Neural cell (in vitro differentiated cells): ENCODE results near the gene TNF. TPM values are rescaled to one million over a fixed set of nuclear protein-coding genes. Genes with fewer than 3 reads are reported as not detected.

Experiments
- H2AFZ ChIP-seq: fragments of 200-600, 300-800 bp; sonication (generic), shearing (Covaris generic); 2 replicates; pipeline ENCODE4 v1.6.0; 2014; ENCODE audit warnings: low read depth, mild to moderate bottlenecking, antibody characterized with exemption, low read length, moderate library complexity
- H3F3A ChIP-seq: fragments of 200-600 bp; shearing (Covaris generic); 2 replicates; pipeline ENCODE4 v1.6.1; 2016; ENCODE audit warnings: mild to moderate bottlenecking, moderate library complexity, mixed read lengths, antibody characterized with exemption, low read length; ENCODE audit not compliant: insufficient read depth, poor library complexity, severe bottlenecking
- H3K27ac ChIP-seq: fragments of 200-600, 300-800 bp; sonication (generic), shearing (Covaris generic); 2 replicates; pipeline ENCODE4 v1.5.1; 2014; ENCODE audit warnings: mild to moderate bottlenecking, low read length, moderate library complexity
- H3K27me3 ChIP-seq: fragments of 300-800, 200-600 bp; sonication (generic), shearing (Covaris generic); 2 replicates; pipeline ENCODE4 v1.6.0; 2014; ENCODE audit warnings: mild to moderate bottlenecking, low read depth, low read length, moderate library complexity; ENCODE audit not compliant: insufficient read depth
- H3K36me3 ChIP-seq: fragments of 300-800, 200-600 bp; sonication (generic), shearing (Covaris generic); 2 replicates; pipeline ENCODE4 v1.5.1; 2014; ENCODE audit warnings: mild to moderate bottlenecking, antibody characterized with exemption, low read length, moderate library complexity; ENCODE audit not compliant: insufficient read depth
- H3K4me2 ChIP-seq: fragments of 300-800, 200-600 bp; sonication (generic), shearing (Covaris generic); 2 replicates; pipeline ENCODE4 v1.6.0; 2014; ENCODE audit warnings: mild to moderate bottlenecking, low read length
- H3K4me3 ChIP-seq: fragments of 300-800, 200-600 bp; sonication (generic), shearing (Covaris generic); 2 replicates; pipeline ENCODE4 v1.5.1; 2014; ENCODE audit warnings: mild to moderate bottlenecking, low read length, moderate library complexity
- H3K79me2 ChIP-seq: fragments of 200-600 bp; shearing (Covaris generic); replicated peaks from 2 replicates; pipeline ENCODE4 v1.6.0; 2014; ENCODE audit warnings: mild to moderate bottlenecking, low read length, moderate library complexity; ENCODE audit not compliant: insufficient read depth
- H3K9ac ChIP-seq: fragments of 300-800, 200-600 bp; sonication (generic), shearing (Covaris generic); 2 replicates; pipeline ENCODE4 v1.6.1; 2016; ENCODE audit warnings: mild to moderate bottlenecking, low read length, mixed read lengths
- H3K9me2 ChIP-seq: fragments of 200-600 bp; shearing (Covaris generic); 2 replicates; pipeline ENCODE4 v1.6.1; 2016; ENCODE audit warnings: mild to moderate bottlenecking, low read length, mixed read lengths; ENCODE audit not compliant: insufficient read depth
- H3K9me3 ChIP-seq: fragments of 200-600, 300-800 bp; sonication (generic), shearing (Covaris generic); 2 replicates; pipeline ENCODE4 v1.6.1; 2016; ENCODE audit warnings: mild to moderate bottlenecking, mixed run types, low read length, moderate library complexity, mixed read lengths
- H4K20me1 ChIP-seq: fragments of 200-600 bp; shearing (Covaris generic); 2 replicates; pipeline ENCODE4 v1.6.1; 2016; ENCODE audit warnings: mild to moderate bottlenecking, mixed run types; ENCODE audit not compliant: insufficient read depth
- CTCF ChIP-seq: fragments of 450-650 bp; IDR thresholded peaks from 2 replicates; pipeline ENCODE4 v1.5.1; 2014; ENCODE audit warnings: antibody characterized with exemption, mild to moderate bottlenecking, moderate library complexity; ENCODE audit not compliant: poor library complexity, severe bottlenecking
- EP300 ChIP-seq: fragments of 450-650 bp; conservative IDR thresholded peaks from 2 replicates; pipeline ENCODE4 v1.6.1; 2014; ENCODE audit warnings: antibody characterized with exemption, mild to moderate bottlenecking, moderate library complexity; ENCODE audit not compliant: poor library complexity, severe bottlenecking
- EZH2 ChIP-seq: fragments of 200-600, 300-800 bp; shearing (Covaris generic), sonication (generic); IDR thresholded peaks from 2 replicates; pipeline ENCODE4 v1.6.1; 2014; ENCODE audit warnings: antibody characterized with exemption, low read length, borderline replicate concordance, mild to moderate bottlenecking; ENCODE audit not compliant: insufficient read depth, poor library complexity, severe bottlenecking
- MXI1 ChIP-seq: fragments of 450-650 bp; conservative IDR thresholded peaks from 2 replicates; pipeline ENCODE4 v1.6.1; 2014; ENCODE audit warnings: antibody characterized with exemption, mild to moderate bottlenecking; ENCODE audit not compliant: poor library complexity, severe bottlenecking
- POLR2AphosphoS5 ChIP-seq: IDR thresholded peaks from 2 replicates; pipeline ENCODE4 v1.6.1; 2012
- RAD21 ChIP-seq: fragments of 450-650 bp; conservative IDR thresholded peaks from 2 replicates; pipeline ENCODE4 v1.6.1; 2014; ENCODE audit warnings: antibody characterized with exemption, mild to moderate bottlenecking, moderate library complexity
- SMC3 ChIP-seq: fragments of 450-650 bp; conservative IDR thresholded peaks from 2 replicates; pipeline ENCODE4 v1.6.1; 2014; ENCODE audit warnings: antibody characterized with exemption, mild to moderate bottlenecking, moderate library complexity; ENCODE audit not compliant: poor library complexity
- TAF1 ChIP-seq: IDR thresholded peaks from 2 replicates; pipeline ENCODE4 v1.6.1; 2012; ENCODE audit warnings: low read depth
- polyA plus RNA-seq: library from polyadenylated mRNA; depleted of rRNA; stranded (reverse); fragments of >200 nt; gene quantifications from 2 replicates; pipeline ENCODE4 v1.2.3, GENCODE V29; 2014
- TF ChIP-seq, protein P1 (sequence below): IDR thresholded peaks from 2 replicates; pipeline ENCODE4 v1.6.1; 2012; ENCODE audit warnings: borderline replicate concordance

Gene TNF
- polyA plus RNA-seq, 1 donor from 2014 or later: not detected

- H3K27me3 ChIP-seq: peaks cover 14% of the 10 kb centered on the region
- H3K9me2 ChIP-seq: no peaks in the 10 kb centered on the region
- H3K27ac ChIP-seq: no peak overlapping the region
- TF ChIP-seq TAF1 (no peak), MXI1 (no peak), POLR2AphosphoS5 (no peak), SMC3 (no peak), CTCF (no peak), RAD21 (no peak), EP300 (no peak), EZH2 (no peak)
- TF ChIP-seq, protein P1, sequence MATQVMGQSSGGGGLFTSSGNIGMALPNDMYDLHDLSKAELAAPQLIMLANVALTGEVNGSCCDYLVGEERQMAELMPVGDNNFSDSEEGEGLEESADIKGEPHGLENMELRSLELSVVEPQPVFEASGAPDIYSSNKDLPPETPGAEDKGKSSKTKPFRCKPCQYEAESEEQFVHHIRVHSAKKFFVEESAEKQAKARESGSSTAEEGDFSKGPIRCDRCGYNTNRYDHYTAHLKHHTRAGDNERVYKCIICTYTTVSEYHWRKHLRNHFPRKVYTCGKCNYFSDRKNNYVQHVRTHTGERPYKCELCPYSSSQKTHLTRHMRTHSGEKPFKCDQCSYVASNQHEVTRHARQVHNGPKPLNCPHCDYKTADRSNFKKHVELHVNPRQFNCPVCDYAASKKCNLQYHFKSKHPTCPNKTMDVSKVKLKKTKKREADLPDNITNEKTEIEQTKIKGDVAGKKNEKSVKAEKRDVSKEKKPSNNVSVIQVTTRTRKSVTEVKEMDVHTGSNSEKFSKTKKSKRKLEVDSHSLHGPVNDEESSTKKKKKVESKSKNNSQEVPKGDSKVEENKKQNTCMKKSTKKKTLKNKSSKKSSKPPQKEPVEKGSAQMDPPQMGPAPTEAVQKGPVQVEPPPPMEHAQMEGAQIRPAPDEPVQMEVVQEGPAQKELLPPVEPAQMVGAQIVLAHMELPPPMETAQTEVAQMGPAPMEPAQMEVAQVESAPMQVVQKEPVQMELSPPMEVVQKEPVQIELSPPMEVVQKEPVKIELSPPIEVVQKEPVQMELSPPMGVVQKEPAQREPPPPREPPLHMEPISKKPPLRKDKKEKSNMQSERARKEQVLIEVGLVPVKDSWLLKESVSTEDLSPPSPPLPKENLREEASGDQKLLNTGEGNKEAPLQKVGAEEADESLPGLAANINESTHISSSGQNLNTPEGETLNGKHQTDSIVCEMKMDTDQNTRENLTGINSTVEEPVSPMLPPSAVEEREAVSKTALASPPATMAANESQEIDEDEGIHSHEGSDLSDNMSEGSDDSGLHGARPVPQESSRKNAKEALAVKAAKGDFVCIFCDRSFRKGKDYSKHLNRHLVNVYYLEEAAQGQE: no peak
- no peak overlapping the region for H2AFZ ChIP-seq
- H3F3A ChIP-seq: no peaks in the 10 kb centered on the region
- H3K4me2 ChIP-seq: no peak overlapping the region
- H3K4me3 ChIP-seq: no peak overlapping the region
- H3K9me3 ChIP-seq: no peaks in the 10 kb centered on the region
- no peaks in the 10 kb centered on the region for H3K36me3 ChIP-seq
- H4K20me1 ChIP-seq: no peaks in the 10 kb centered on the region
- no peak overlapping the region for H3K9ac ChIP-seq
- no peaks in the 10 kb centered on the region for H3K79me2 ChIP-seq
These were observed 4.4 kb downstream of the TNF start for GRCh38 chr6:31579546-31580437.

DNA sequence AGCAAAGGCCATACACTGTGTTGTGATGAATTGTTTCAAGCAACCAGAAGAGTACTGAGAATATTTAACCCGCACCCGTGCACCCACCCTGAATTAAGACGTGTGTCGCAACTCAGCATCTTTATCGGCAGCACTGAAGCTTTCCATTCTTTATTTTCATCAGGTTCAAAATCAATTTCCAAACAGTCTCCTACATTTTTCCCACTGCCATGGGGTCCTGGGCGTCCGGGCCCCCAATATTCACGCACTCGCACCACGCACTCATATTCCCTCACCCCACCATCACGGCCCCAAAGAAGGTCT is 5.0 kb downstream of the TNF start:
- H3K4me3 ChIP-seq: peak overlapping the region; percentile 67
- H3K27ac ChIP-seq: no peak overlapping the region
- H3F3A ChIP-seq: no peaks in the 10 kb centered on the region
- no peak for TF ChIP-seq RAD21
- no peak for TF ChIP-seq SMC3
- no peak for TF ChIP-seq EP300
- no peak for TF ChIP-seq TAF1
- TF ChIP-seq, protein P1: no peak
- TF ChIP-seq EZH2: no peak
- TF ChIP-seq CTCF: no peak
- TF ChIP-seq MXI1: no peak
- no peak for TF ChIP-seq POLR2AphosphoS5
- no peaks in the 10 kb centered on the region for H3K36me3 ChIP-seq
- H3K9me2 ChIP-seq: no peaks in the 10 kb centered on the region
- H3K4me2 ChIP-seq: no peak overlapping the region
- H3K9me3 ChIP-seq: no peaks in the 10 kb centered on the region
- peak overlapping the region; percentile 54 for H2AFZ ChIP-seq
- no peaks in the 10 kb centered on the region for H4K20me1 ChIP-seq
- no peaks in the 10 kb centered on the region for H3K79me2 ChIP-seq
- peak overlapping the region; percentile 61 for H3K9ac ChIP-seq
- H3K27me3 ChIP-seq: peaks cover 14% of the 10 kb centered on the region
